Astrocyte (in vitro differentiated cells and primary cell): Measurements from ENCODE around the gene DCLK1. TPM values are rescaled to one million over a fixed set of nuclear protein-coding genes. Genes with fewer than 3 reads are reported as not detected.

ENCODE experiments used
- DNase-seq: peaks from one replicate; pipeline ENCODE4 v3.0.0-alpha.2; 2010; ENCODE audit warnings: low read depth
- FAIRE-seq: peaks from 2 replicates; lab custom pipeline; 2011; peaks lifted over from hg19 to GRCh38; lab: Jason Lieb, UNC
- H2AFZ ChIP-seq: 2 replicates; pipeline ENCODE4 v1.6.0; 2012; ENCODE audit warnings: low read depth, low read length, inconsistent platforms
- H3K27ac ChIP-seq: 2 replicates; pipeline ENCODE4 v1.5.1; 2011; ENCODE audit warnings: low read depth, low read length, inconsistent platforms
- H3K27me3 ChIP-seq: 2 replicates; pipeline ENCODE4 v1.6.0; 2011; ENCODE audit warnings: low read length, inconsistent platforms; ENCODE audit not compliant: insufficient read depth
- H3K36me3 ChIP-seq: 2 replicates; pipeline ENCODE4 v1.5.1; 2011; ENCODE audit warnings: low read length, inconsistent platforms; ENCODE audit not compliant: insufficient read depth
- H3K4me1 ChIP-seq: 2 replicates; pipeline ENCODE4 v1.5.1; 2011; ENCODE audit warnings: low read length, inconsistent platforms; ENCODE audit not compliant: insufficient read depth
- H3K4me2 ChIP-seq: 2 replicates; pipeline ENCODE4 v1.6.0; 2012; ENCODE audit warnings: low read length, inconsistent platforms
- H3K4me3 ChIP-seq: 2 replicates; pipeline ENCODE4 v1.5.1; 2011; ENCODE audit warnings: low read depth, mild to moderate bottlenecking, low read length, inconsistent platforms; ENCODE audit not compliant: insufficient read depth
- H3K79me2 ChIP-seq: 2 replicates; pipeline ENCODE4 v1.6.0; 2012; ENCODE audit warnings: mild to moderate bottlenecking, low read length, inconsistent platforms; ENCODE audit not compliant: insufficient read depth
- H3K9ac ChIP-seq: 2 replicates; pipeline ENCODE4 v1.6.0; 2012; ENCODE audit warnings: mild to moderate bottlenecking, low read length, inconsistent platforms
- H3K9me3 ChIP-seq: 2 replicates; pipeline ENCODE4 v1.5.1; 2012; ENCODE audit warnings: low read depth, mild to moderate bottlenecking, low read length, inconsistent platforms; ENCODE audit not compliant: insufficient read depth
- H4K20me1 ChIP-seq: 2 replicates; pipeline ENCODE4 v1.6.0; 2012; ENCODE audit warnings: low read length, inconsistent platforms; ENCODE audit not compliant: insufficient read depth
- H3K27ac Mint-ChIP-seq: one replicate; pipeline ENCODE4 v1.8.0; 2021; ENCODE audit warnings: mild to moderate bottlenecking, mixed read lengths; ENCODE audit not compliant: unreplicated experiment
- H3K27me3 Mint-ChIP-seq: one replicate; pipeline ENCODE4 v1.8.0; 2021; ENCODE audit warnings: low read depth, mixed read lengths; ENCODE audit not compliant: unreplicated experiment
- H3K36me3 Mint-ChIP-seq: one replicate; pipeline ENCODE4 v1.8.0; 2021; ENCODE audit warnings: low read depth, mixed read lengths; ENCODE audit not compliant: unreplicated experiment
- H3K4me1 Mint-ChIP-seq: one replicate; pipeline ENCODE4 v1.8.0; 2021; ENCODE audit warnings: low read depth, mixed read lengths; ENCODE audit not compliant: unreplicated experiment
- H3K4me3 Mint-ChIP-seq: one replicate; pipeline ENCODE4 v1.8.0; 2021; ENCODE audit warnings: mild to moderate bottlenecking, moderate library complexity, mixed read lengths; ENCODE audit not compliant: unreplicated experiment
- H3K9me3 Mint-ChIP-seq: one replicate; pipeline ENCODE4 v1.8.0; 2021; ENCODE audit warnings: mild to moderate bottlenecking, mixed read lengths; ENCODE audit not compliant: unreplicated experiment
- CTCF ChIP-seq: IDR thresholded peaks from 2 replicates; pipeline ENCODE4 v1.5.1; 2011; ENCODE audit warnings: low read depth, mild to moderate bottlenecking, inconsistent platforms, low read length, moderate library complexity; ENCODE audit not compliant: insufficient read depth
- EZH2 ChIP-seq: IDR thresholded peaks from 2 replicates; pipeline ENCODE4 v1.6.1; 2012; ENCODE audit warnings: mild to moderate bottlenecking, low read length, inconsistent platforms; ENCODE audit not compliant: insufficient read depth
- total RNA-seq: library from RNA; stranded (reverse); gene quantifications from 2 replicates; pipeline ENCODE4 v1.2.1, GENCODE V29; 2021

The DCLK1 gene
- total RNA-seq, 1 donor from 2014 or later, result 4.9 TPM

GRCh38 chr13:35787937-35788336 lies 343.2 kb downstream of the DCLK1 start:
- H3K4me1 ChIP-seq, result no peaks in the 10 kb centered on the region
- H3K27ac ChIP-seq, result no peak overlapping the region
- no peak for FAIRE-seq
- no peak overlapping the region for H3K4me3 ChIP-seq
- no peaks in the 10 kb centered on the region for H4K20me1 ChIP-seq
- peak; percentile 40 for DNase-seq
- H3K27me3 ChIP-seq, result no peaks in the 10 kb centered on the region
- TF ChIP-seq CTCF (no peak), EZH2 (no peak)
- Mint-ChIP-seq H3K27me3 (peaks cover 3% of the 10 kb centered on the region), H3K4me1 (no peaks in the 10 kb centered on the region), H3K36me3 (no peaks in the 10 kb centered on the region), H3K27ac (no peak overlapping the region), H3K4me3 (no peak overlapping the region), H3K9me3 (no peaks in the 10 kb centered on the region)
- H2AFZ ChIP-seq, result no peak overlapping the region
- no peak overlapping the region for H3K9ac ChIP-seq
- H3K9me3 ChIP-seq, result no peaks in the 10 kb centered on the region
- H3K79me2 ChIP-seq, result no peaks in the 10 kb centered on the region
- H3K4me2 ChIP-seq, result no peak overlapping the region
- H3K36me3 ChIP-seq, result no peaks in the 10 kb centered on the region

GRCh38 chr13:35785576-35786303 lies 345.4 kb downstream of the DCLK1 start:
- Histone ChIP-seq H3K27ac (no peak overlapping the region), H3K4me1 (no peaks in the 10 kb centered on the region), H3K4me3 (no peak overlapping the region), H3K36me3 (no peaks in the 10 kb centered on the region), H3K9ac (no peak overlapping the region), H2AFZ (no peak overlapping the region), H3K4me2 (no peak overlapping the region), H3K9me3 (no peaks in the 10 kb centered on the region), H3K79me2 (no peaks in the 10 kb centered on the region), H3K27me3 (no peaks in the 10 kb centered on the region), H4K20me1 (no peaks in the 10 kb centered on the region)
- Mint-ChIP-seq H3K27ac (no peak overlapping the region), H3K36me3 (no peaks in the 10 kb centered on the region), H3K4me3 (no peak overlapping the region), H3K4me1 (peaks cover 9% of the 10 kb centered on the region), H3K27me3 (peaks cover 3% of the 10 kb centered on the region), H3K9me3 (no peaks in the 10 kb centered on the region)
- DNase-seq, result no peak
- TF ChIP-seq EZH2, result no peak
- TF ChIP-seq CTCF, result no peak
- FAIRE-seq, result no peak

GRCh38 chr13:35784286-35784951 lies 346.8 kb downstream of the DCLK1 start:
- H3K4me3 ChIP-seq, result no peak overlapping the region
- no peaks in the 10 kb centered on the region for H3K36me3 ChIP-seq
- Mint-ChIP-seq H3K9me3 (no peaks in the 10 kb centered on the region), H3K4me1 (peaks cover 11% of the 10 kb centered on the region), H3K27me3 (peaks cover 3% of the 10 kb centered on the region), H3K4me3 (no peak overlapping the region), H3K27ac (no peak overlapping the region), H3K36me3 (no peaks in the 10 kb centered on the region)
- DNase-seq (no peak), FAIRE-seq (peak; percentile 20)
- H2AFZ ChIP-seq, result no peak overlapping the region
- H3K4me1 ChIP-seq, result no peaks in the 10 kb centered on the region
- no peak overlapping the region for H3K9ac ChIP-seq
- H3K9me3 ChIP-seq, result no peaks in the 10 kb centered on the region
- no peaks in the 10 kb centered on the region for H4K20me1 ChIP-seq
- H3K27ac ChIP-seq, result no peak overlapping the region
- no peaks in the 10 kb centered on the region for H3K27me3 ChIP-seq
- no peak for TF ChIP-seq CTCF
- no peak for TF ChIP-seq EZH2
- no peak overlapping the region for H3K4me2 ChIP-seq
- no peaks in the 10 kb centered on the region for H3K79me2 ChIP-seq
